Left lung (tissue), 10 donors: ENCODE data around the gene ZXDA. TPM values are rescaled to one million over a fixed set of nuclear protein-coding genes. Genes with fewer than 3 reads are reported as not detected.

Experiments
- ATAC-seq: fragments of 200-7000 bp; cut with Tn5 transposase; one replicate; pipeline ENCODE4 v1.9.1; 2020; ENCODE audit warnings: moderate library complexity
- DNase-seq, 4 donors: peaks; one replicate each; pipeline ENCODE4 v3.0.0-alpha.2; 2013 to 2020
- H3K27ac ChIP-seq, 2 donors: fragments of 200-600 bp; sonication (generic) in 1 of 2; one replicate each; pipeline versions ENCODE4 v1.5.0 to v1.8.0; 2020 to 2021
- H3K27me3 ChIP-seq, 2 donors: fragments of 200-600 bp; sonication (generic) in 1 of 2; one replicate each; pipeline versions ENCODE4 v1.5.0 to v1.8.0; 2020 to 2021
- H3K36me3 ChIP-seq, 2 donors: fragments of 200-600 bp; sonication (generic) in 1 of 2; one replicate each; pipeline versions ENCODE4 v1.5.0 to v1.8.0; 2020 to 2021
- H3K4me1 ChIP-seq, 2 donors: fragments of 200-600 bp; one replicate each; pipeline ENCODE4 v1.8.0; 2021
- H3K4me3 ChIP-seq, 2 donors: fragments of 200-600 bp; sonication (generic) in 1 of 2; one replicate each; pipeline versions ENCODE4 v1.5.0 to v1.8.0; 2020 to 2021; ENCODE audit warnings: mild to moderate bottlenecking in 1 of 2
- H3K9me3 ChIP-seq, 2 donors: fragments of 200-600 bp; sonication (generic) in 1 of 2; one replicate each; pipeline versions ENCODE4 v1.5.0 to v1.8.0; 2020 to 2021
- CTCF ChIP-seq, 2 donors: fragments of 200-600 bp; sonication (generic) in 1 of 2; IDR thresholded peaks; one replicate each; pipeline versions ENCODE4 v1.5.0 to v1.8.0; 2021; ENCODE audit warnings: antibody characterized with exemption in 2 of 2
- intact Hi-C, 2 donors: fragments of 100-400 bp; cut with DNase I; formaldehyde crosslinking; loops; one replicate each; pipeline versions ENCODE4 v1.11.2 to v1.14.2; 2022
- polyA plus RNA-seq, 6 donors: library from polyadenylated mRNA; unstranded; fragments of 120-200 nt; gene quantifications; one replicate each; pipeline ENCODE4 v1.2.1, GENCODE V29; 2013; ENCODE audit not compliant: insufficient read length in 6 of 6
- total RNA-seq, 2 donors: library from RNA; stranded (reverse); fragmentation: NEBNext Ultra II Directional; extraction: Animal tissue kit (Norgen Biotek cat#: 25700); gene quantifications; one replicate each; pipeline ENCODE4 v1.2.1, GENCODE V29; 2021
- donor health status: DM: no; HTN: yes; CAD: no.
- donor health status: DM: no; HTN: no; CAD: no.

Gene ZXDA
- total and polyA plus RNA-seq, 8 donors: 3.7 to 6.1 (median 4.6) TPM

- H3K4me3 ChIP-seq: no peak overlapping the region
- H3K36me3 ChIP-seq: no peaks in the 10 kb centered on the region
- H3K4me1 ChIP-seq: no peaks in the 10 kb centered on the region
- DNase-seq (no peak), ATAC-seq (no peak)
- no peak overlapping the region for H3K27ac ChIP-seq
- intact Hi-C loops: no loop called here
- peaks cover 0 to 5% of the 10 kb centered on the region in 2 donors for H3K9me3 ChIP-seq
- no peaks in the 10 kb centered on the region for H3K27me3 ChIP-seq
- no peak for TF ChIP-seq CTCF (IDR thresholded peaks at IDR 0.05)
These were observed 38.8 kb downstream of the ZXDA start for GRCh38 chrX:57871463-57871862.

Other genes with a start within 250 kb of the ZXDA start
- gene NLRP2B, start 230.2 kb downstream of the ZXDA start, total RNA-seq: not detected
- under 1 TPM in 1 of 6 donors, not detected in 5; 0.06 TPM for gene NLRP2B, start 230.2 kb downstream of the ZXDA start, polyA plus RNA-seq